ENCODE data around the gene ZNF276. TPM values are rescaled to one million over a fixed set of nuclear protein-coding genes. Genes with fewer than 3 reads are reported as not detected.
"Not testable (repeated sequence)": the region's sequence is repeated elsewhere in the genome, so short reads cannot be mapped to it uniquely, and the experiment has no call there.

Gene ZNF276
- total RNA-seq, 1 experiment from 2014 or later, result 28.8 TPM

DNA sequence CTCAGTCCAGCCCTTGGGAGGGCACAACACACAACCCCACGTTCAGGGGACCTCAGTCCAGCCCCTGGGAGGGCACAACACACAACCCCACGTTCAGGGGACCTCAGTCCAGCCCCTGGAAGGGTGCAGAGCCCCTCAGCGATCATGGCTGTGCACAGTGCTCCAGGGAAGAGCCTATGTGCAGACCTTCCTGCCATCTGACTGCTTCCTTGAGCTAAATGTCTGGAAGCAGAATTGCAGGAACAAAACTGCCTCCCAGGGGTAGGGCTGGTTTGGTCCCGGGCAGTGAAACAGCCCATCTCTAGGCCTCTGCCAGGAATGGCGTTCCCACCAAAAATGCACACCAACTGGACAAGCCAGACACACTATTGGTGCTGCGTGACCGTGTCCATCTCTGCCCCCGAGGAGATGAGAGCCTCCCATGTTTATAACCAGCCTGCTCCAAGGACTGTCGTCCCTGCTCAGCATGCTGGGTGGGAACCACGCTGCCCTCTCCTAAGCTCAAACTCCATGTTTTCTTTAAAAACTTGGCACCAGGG, 44.0 kb downstream of the ZNF276 start:
- POLR2A ChIA-PET (ENCODE audit: unreplicated experiment), result no interaction called here
- Histone ChIP-seq H2AFZ (no peak overlapping the region), H3K4me3 (no peak overlapping the region), H3K4me2 (no peak overlapping the region), H3K27me3 (ENCODE audit: insufficient read depth, low read depth) (no peaks in the 10 kb centered on the region), H3F3A (ENCODE audit: insufficient read depth, low read depth) (no peaks in the 10 kb centered on the region; the same call in 1 of the 2 replicates), H3K79me2 (ENCODE audit: low read depth) (no peaks in the 10 kb centered on the region), H3K9me3 (ENCODE audit: insufficient read depth, low read depth) (no peaks in the 10 kb centered on the region), H4K20me1 (ENCODE audit: insufficient read depth) (no peaks in the 10 kb centered on the region), H3K27ac (no peak overlapping the region), H3K4me1 (replicated peaks; ENCODE audit: insufficient read depth) (no peaks in the 10 kb centered on the region), H3K36me3 (ENCODE audit: low read depth) (0 out of 2 replicates have a peak, but pooled peaks cover 11% of the 10 kb centered on the region), H3K9me2 (ENCODE audit: insufficient read depth) (no peaks in the 10 kb centered on the region)
- CTCF ChIA-PET, result interaction anchor here (0.6 kb wide), 1 partner anchor 29 kb away, joined by 3 read pairs; no protein-coding TSS in a partner anchor
- no TSS peak for BruUV-seq (replicated peaks)
- TF ChIP-seq EZH2 (IDR thresholded peaks at IDR 0.05; ENCODE audit: low read depth), result no peak
- TF ChIP-seq, protein P1, sequence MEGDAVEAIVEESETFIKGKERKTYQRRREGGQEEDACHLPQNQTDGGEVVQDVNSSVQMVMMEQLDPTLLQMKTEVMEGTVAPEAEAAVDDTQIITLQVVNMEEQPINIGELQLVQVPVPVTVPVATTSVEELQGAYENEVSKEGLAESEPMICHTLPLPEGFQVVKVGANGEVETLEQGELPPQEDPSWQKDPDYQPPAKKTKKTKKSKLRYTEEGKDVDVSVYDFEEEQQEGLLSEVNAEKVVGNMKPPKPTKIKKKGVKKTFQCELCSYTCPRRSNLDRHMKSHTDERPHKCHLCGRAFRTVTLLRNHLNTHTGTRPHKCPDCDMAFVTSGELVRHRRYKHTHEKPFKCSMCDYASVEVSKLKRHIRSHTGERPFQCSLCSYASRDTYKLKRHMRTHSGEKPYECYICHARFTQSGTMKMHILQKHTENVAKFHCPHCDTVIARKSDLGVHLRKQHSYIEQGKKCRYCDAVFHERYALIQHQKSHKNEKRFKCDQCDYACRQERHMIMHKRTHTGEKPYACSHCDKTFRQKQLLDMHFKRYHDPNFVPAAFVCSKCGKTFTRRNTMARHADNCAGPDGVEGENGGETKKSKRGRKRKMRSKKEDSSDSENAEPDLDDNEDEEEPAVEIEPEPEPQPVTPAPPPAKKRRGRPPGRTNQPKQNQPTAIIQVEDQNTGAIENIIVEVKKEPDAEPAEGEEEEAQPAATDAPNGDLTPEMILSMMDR (conservative IDR thresholded peaks at IDR 0.05), result no peak
- no peak for DNase-seq
- intact Hi-C loops (cut with micrococcal nuclease; ENCODE audit: unreplicated experiment), result no loop called here

DNA sequence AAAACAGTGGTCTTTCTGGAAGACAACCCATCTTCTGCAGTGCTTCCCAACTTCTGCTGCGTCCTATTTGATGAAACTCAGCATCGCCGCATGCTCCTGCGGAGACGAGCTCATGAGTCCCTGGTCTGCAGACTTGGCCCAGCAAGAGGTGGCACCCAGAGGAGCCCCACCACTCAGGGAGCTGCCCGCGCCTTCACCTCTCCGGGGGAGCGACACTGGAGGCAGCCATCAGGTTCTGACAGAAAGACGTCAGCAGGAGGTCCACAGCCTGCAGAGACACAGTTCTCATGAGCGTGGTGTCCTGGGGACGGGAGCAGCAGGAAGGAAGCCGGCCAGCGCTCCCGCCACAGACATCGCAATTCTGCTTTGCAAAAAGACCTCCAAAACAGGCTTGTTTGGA, 49.0 kb downstream of the ZNF276 start:
- no peaks in the 10 kb centered on the region for H3K4me1 ChIP-seq (replicated peaks; ENCODE audit: insufficient read depth)
- BruUV-seq (replicated peaks), result no TSS peak
- H2AFZ ChIP-seq, result no peak overlapping the region
- H3K27me3 ChIP-seq (ENCODE audit: insufficient read depth, low read depth), result no peaks in the 10 kb centered on the region
- intact Hi-C loops (cut with micrococcal nuclease; ENCODE audit: unreplicated experiment), result no loop called here
- H3K4me3 ChIP-seq, result no peak overlapping the region
- H3K27ac ChIP-seq, result no peak overlapping the region
- DNase-seq, result no peak
- no peaks in the 10 kb centered on the region; the same call in 1 of the 2 replicates for H3F3A ChIP-seq (ENCODE audit: insufficient read depth, low read depth)
- no peaks in the 10 kb centered on the region for H3K9me3 ChIP-seq (ENCODE audit: insufficient read depth, low read depth)
- H4K20me1 ChIP-seq (ENCODE audit: insufficient read depth), result no peaks in the 10 kb centered on the region
- no peaks in the 10 kb centered on the region for H3K9me2 ChIP-seq (ENCODE audit: insufficient read depth)
- H3K36me3 ChIP-seq (ENCODE audit: low read depth), result 0 out of 2 replicates have a peak, but pooled peaks cover 11% of the 10 kb centered on the region
- no peaks in the 10 kb centered on the region for H3K79me2 ChIP-seq (ENCODE audit: low read depth)
- H3K4me2 ChIP-seq, result no peak overlapping the region
- TF ChIP-seq, protein P1 (conservative IDR thresholded peaks at IDR 0.05), result no peak
- no peak for TF ChIP-seq EZH2 (IDR thresholded peaks at IDR 0.05; ENCODE audit: low read depth)
- CTCF ChIA-PET, result interaction anchor here (0.6 kb wide), 1 partner anchor 90 kb away, joined by 8 read pairs; no protein-coding TSS in a partner anchor
- POLR2A ChIA-PET (ENCODE audit: unreplicated experiment), result interaction anchor here (0.6 kb wide), 1 partner anchor 89 kb away, joined by 4 read pairs; no protein-coding TSS in a partner anchor

DNA sequence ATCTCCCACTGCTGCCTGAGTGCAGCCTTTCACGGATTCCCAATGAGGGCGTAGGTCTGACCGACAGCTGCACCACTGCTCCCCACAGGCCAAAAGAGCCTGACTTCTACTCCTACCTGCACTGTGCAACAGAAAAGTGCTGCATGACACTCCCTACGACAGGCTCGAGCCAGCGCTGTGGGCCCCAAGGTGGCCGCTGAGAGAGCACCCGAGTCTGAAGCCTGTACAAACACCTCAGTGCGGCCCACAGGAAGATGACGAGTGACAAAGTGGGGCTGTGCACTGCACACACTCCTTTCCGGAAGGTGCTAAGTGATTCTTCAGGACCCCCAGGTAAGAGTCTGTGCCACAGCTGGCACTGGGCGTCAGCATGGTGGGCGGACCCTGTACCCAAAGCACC, 53.9 kb downstream of the ZNF276 start:
- Histone ChIP-seq H3F3A (ENCODE audit: insufficient read depth, low read depth) (no peaks in the 10 kb centered on the region), H3K27ac (no peak overlapping the region), H3K4me1 (replicated peaks; ENCODE audit: insufficient read depth) (no peaks in the 10 kb centered on the region), H3K9me2 (ENCODE audit: insufficient read depth) (no peaks in the 10 kb centered on the region), H4K20me1 (ENCODE audit: insufficient read depth) (no peaks in the 10 kb centered on the region), H3K9me3 (ENCODE audit: insufficient read depth, low read depth) (no peaks in the 10 kb centered on the region), H3K27me3 (ENCODE audit: insufficient read depth, low read depth) (no peaks in the 10 kb centered on the region), H3K36me3 (ENCODE audit: low read depth) (0 out of 2 replicates have a peak, but pooled peaks cover 6% of the 10 kb centered on the region), H3K79me2 (ENCODE audit: low read depth) (no peaks in the 10 kb centered on the region), H3K4me2 (no peak overlapping the region), H3K4me3 (no peak overlapping the region), H2AFZ (no peak overlapping the region)
- intact Hi-C loops (cut with micrococcal nuclease; ENCODE audit: unreplicated experiment), result no loop called here
- ChIA-PET POLR2A (ENCODE audit: unreplicated experiment) (no interaction called here), CTCF (interaction anchor here (0.6 kb wide), 1 partner anchor 68 kb away, joined by 3 read pairs; no protein-coding TSS in a partner anchor)
- no peak for TF ChIP-seq EZH2 (IDR thresholded peaks at IDR 0.05; ENCODE audit: low read depth)
- TF ChIP-seq, protein P1 (conservative IDR thresholded peaks at IDR 0.05), result no peak
- DNase-seq, result no peak
- BruUV-seq (replicated peaks), result no TSS peak

DNA sequence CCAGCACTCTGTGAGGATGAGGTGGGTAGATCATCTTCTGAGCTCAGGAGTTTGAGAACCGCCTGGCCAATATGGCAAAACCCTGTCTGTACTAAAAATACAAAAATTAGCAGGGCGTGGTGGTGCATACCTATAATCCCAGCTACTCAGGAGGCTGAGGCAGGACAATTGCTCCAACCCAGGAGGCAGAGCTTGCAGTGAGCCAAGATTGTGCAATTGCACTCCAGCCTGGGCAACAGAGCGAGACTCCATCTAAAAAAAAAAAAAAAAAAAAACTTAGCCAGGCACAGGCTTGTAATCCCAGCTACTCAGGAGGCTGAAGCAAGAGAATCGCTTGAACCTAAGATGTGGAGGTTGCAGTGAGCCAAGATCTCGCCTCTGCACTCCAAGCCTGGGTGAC, 56.9 kb downstream of the ZNF276 start:
- intact Hi-C loops (cut with micrococcal nuclease; ENCODE audit: unreplicated experiment); H3F3A ChIP-seq (ENCODE audit: insufficient read depth, low read depth); BruUV-seq (replicated peaks); H3K36me3 ChIP-seq (ENCODE audit: low read depth); H4K20me1 ChIP-seq (ENCODE audit: insufficient read depth); DNase-seq; H2AFZ ChIP-seq; CTCF ChIA-PET; H3K27ac ChIP-seq; H3K79me2 ChIP-seq (ENCODE audit: low read depth); H3K9me3 ChIP-seq (ENCODE audit: insufficient read depth, low read depth); H3K4me1 ChIP-seq (replicated peaks; ENCODE audit: insufficient read depth); H3K4me3 ChIP-seq; H3K9me2 ChIP-seq (ENCODE audit: insufficient read depth); H3K27me3 ChIP-seq (ENCODE audit: insufficient read depth, low read depth); H3K4me2 ChIP-seq: not testable (repeated sequence)
- POLR2A ChIA-PET (ENCODE audit: unreplicated experiment), result interaction anchor here (0.7 kb wide), 1 partner anchor 36 kb away, joined by 30 read pairs; no protein-coding TSS in a partner anchor
